ENCODE measurements around the gene RASGRP1. TPM values are rescaled to one million over a fixed set of nuclear protein-coding genes. Genes with fewer than 3 reads are reported as not detected.

The RASGRP1 gene
- total RNA-seq, 1 experiment from 2014 or later: 0.39 TPM

DNA sequence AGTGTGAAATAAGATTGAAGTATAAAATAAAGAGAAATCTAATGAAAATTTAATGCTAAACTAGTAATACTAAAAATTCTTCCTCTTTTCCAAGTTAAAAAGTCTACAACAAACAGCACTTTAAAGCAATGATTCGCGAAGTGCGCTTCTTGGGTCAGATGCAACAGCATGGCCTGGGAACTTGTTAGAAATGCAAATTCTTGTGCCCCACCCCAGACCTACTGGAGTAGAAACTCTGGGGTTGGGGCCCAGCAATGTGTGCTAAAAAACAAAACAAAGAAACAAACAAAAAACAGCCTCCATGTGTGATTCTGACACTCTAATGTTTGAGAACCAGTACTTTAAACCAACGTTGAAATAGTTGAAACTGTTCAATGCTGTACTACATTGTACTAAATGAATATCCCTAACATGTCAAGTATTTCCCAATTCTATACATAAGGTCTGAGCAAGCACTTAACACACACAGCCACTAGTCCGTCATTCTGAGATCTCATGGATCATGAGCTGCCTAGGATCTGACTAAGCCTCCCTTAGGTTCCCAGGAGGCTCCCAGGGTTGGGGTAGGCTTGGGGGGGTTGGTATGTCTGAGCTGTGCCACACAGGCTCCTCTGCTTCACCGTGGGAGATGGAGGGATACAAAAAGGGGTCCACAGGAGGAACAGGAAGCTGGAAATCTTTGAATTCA, 6.1 kb downstream of the RASGRP1 start:
- no peak overlapping the region for H3K27ac ChIP-seq
- H3F3A ChIP-seq (ENCODE audit: insufficient read depth, low read depth): no peaks in the 10 kb centered on the region
- TF ChIP-seq, protein P1, sequence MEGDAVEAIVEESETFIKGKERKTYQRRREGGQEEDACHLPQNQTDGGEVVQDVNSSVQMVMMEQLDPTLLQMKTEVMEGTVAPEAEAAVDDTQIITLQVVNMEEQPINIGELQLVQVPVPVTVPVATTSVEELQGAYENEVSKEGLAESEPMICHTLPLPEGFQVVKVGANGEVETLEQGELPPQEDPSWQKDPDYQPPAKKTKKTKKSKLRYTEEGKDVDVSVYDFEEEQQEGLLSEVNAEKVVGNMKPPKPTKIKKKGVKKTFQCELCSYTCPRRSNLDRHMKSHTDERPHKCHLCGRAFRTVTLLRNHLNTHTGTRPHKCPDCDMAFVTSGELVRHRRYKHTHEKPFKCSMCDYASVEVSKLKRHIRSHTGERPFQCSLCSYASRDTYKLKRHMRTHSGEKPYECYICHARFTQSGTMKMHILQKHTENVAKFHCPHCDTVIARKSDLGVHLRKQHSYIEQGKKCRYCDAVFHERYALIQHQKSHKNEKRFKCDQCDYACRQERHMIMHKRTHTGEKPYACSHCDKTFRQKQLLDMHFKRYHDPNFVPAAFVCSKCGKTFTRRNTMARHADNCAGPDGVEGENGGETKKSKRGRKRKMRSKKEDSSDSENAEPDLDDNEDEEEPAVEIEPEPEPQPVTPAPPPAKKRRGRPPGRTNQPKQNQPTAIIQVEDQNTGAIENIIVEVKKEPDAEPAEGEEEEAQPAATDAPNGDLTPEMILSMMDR (conservative IDR thresholded peaks at IDR 0.05): no peak
- TF ChIP-seq EZH2 (IDR thresholded peaks at IDR 0.05; ENCODE audit: low read depth): no peak
- no peaks in the 10 kb centered on the region for H3K27me3 ChIP-seq (ENCODE audit: insufficient read depth, low read depth)
- DNase-seq: no peak
- no peaks in the 10 kb centered on the region for H3K36me3 ChIP-seq (ENCODE audit: low read depth)
- no peaks in the 10 kb centered on the region for H3K9me2 ChIP-seq (ENCODE audit: insufficient read depth)
- no peak overlapping the region for H3K4me3 ChIP-seq
- H3K79me2 ChIP-seq (ENCODE audit: low read depth): no peaks in the 10 kb centered on the region
- H3K4me2 ChIP-seq: no peak overlapping the region
- H4K20me1 ChIP-seq (ENCODE audit: insufficient read depth): no peaks in the 10 kb centered on the region
- intact Hi-C loops (cut with micrococcal nuclease; ENCODE audit: unreplicated experiment): no loop called here
- ChIA-PET POLR2A (ENCODE audit: unreplicated experiment) (no interaction called here), CTCF (no interaction called here)
- no TSS peak for BruUV-seq (replicated peaks)
- H3K4me1 ChIP-seq (replicated peaks; ENCODE audit: insufficient read depth): no peaks in the 10 kb centered on the region
- H2AFZ ChIP-seq: no peak overlapping the region
- H3K9me3 ChIP-seq (ENCODE audit: insufficient read depth, low read depth): no peaks in the 10 kb centered on the region

DNA sequence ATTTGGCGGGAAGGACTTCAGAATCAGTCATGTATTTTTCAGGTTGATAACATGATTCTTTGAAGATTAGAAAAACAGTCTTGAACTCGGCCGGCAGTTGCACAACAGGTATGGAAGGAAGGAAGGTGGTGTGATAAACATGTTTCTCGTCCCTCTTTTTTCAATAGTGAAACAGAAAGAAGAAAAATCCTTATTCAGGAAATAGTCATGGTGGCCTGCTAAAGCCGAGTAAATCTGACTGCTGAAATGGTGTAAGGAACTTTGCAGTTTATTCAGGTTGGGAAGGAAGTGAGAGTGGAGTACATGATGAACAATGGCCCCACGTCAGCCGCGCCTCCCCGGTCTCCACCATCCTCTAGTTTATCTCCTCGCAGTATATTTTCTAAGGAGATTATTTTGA, 6.7 kb downstream of the RASGRP1 start:
- H3K4me2 ChIP-seq: no peak overlapping the region
- H3K27ac ChIP-seq: no peak overlapping the region
- no peaks in the 10 kb centered on the region for H3K9me3 ChIP-seq (ENCODE audit: insufficient read depth, low read depth)
- POLR2A ChIA-PET (ENCODE audit: unreplicated experiment): no interaction called here
- H3K4me1 ChIP-seq (replicated peaks; ENCODE audit: insufficient read depth): no peaks in the 10 kb centered on the region
- H4K20me1 ChIP-seq (ENCODE audit: insufficient read depth): no peaks in the 10 kb centered on the region
- BruUV-seq (replicated peaks): no TSS peak
- no peaks in the 10 kb centered on the region for H3K27me3 ChIP-seq (ENCODE audit: insufficient read depth, low read depth)
- H3K4me3 ChIP-seq: no peak overlapping the region
- intact Hi-C loops (cut with micrococcal nuclease; ENCODE audit: unreplicated experiment): no loop called here
- DNase-seq: no peak
- no peak overlapping the region for H2AFZ ChIP-seq
- H3F3A ChIP-seq (ENCODE audit: insufficient read depth, low read depth): no peaks in the 10 kb centered on the region
- CTCF ChIA-PET: no interaction called here
- no peaks in the 10 kb centered on the region for H3K9me2 ChIP-seq (ENCODE audit: insufficient read depth)
- no peak for TF ChIP-seq EZH2 (IDR thresholded peaks at IDR 0.05; ENCODE audit: low read depth)
- TF ChIP-seq, protein P1 (conservative IDR thresholded peaks at IDR 0.05): no peak
- H3K79me2 ChIP-seq (ENCODE audit: low read depth): no peaks in the 10 kb centered on the region
- H3K36me3 ChIP-seq (ENCODE audit: low read depth): no peaks in the 10 kb centered on the region

DNA sequence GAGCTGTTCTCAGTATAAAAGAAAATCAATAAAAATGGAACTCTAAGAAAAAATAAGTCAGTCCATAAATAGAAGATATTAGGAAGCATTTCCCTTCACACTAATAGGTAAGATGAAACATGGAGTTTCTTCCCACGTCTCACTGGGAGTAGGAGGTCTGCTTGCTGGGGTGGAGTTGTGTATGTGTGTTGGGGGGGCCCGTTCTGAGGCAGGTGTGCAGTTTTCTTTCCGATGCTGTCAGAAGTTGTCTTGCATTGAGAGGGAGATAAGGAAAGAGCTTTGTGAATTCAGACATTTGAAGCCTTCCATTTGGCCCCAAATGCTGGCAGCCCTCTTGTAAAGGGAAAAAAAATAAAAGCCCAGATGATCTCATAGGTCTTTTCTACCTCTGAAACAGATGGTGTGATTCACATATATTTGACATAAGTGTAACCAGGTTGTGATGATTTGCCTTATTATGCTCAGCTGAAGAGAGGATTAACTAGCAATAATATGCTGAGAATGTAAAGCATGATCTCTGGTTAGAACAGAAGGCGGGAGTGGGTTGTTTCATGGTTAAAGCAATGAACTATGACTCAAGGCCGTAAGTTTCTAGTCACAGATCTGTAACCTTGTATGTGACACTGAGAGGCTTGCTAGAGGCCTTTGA, 8.8 kb downstream of the RASGRP1 start:
- BruUV-seq (replicated peaks): no TSS peak
- Histone ChIP-seq H3K9me2 (ENCODE audit: insufficient read depth) (no peaks in the 10 kb centered on the region), H4K20me1 (ENCODE audit: insufficient read depth) (no peaks in the 10 kb centered on the region), H3K36me3 (ENCODE audit: low read depth) (no peaks in the 10 kb centered on the region), H3K4me2 (no peak overlapping the region), H2AFZ (no peak overlapping the region), H3K4me1 (replicated peaks; ENCODE audit: insufficient read depth) (no peaks in the 10 kb centered on the region), H3K9me3 (ENCODE audit: insufficient read depth, low read depth) (no peaks in the 10 kb centered on the region), H3K4me3 (no peak overlapping the region), H3K79me2 (ENCODE audit: low read depth) (no peaks in the 10 kb centered on the region), H3F3A (ENCODE audit: insufficient read depth, low read depth) (no peaks in the 10 kb centered on the region), H3K27ac (no peak overlapping the region), H3K27me3 (ENCODE audit: insufficient read depth, low read depth) (no peaks in the 10 kb centered on the region)
- intact Hi-C loops (cut with micrococcal nuclease; ENCODE audit: unreplicated experiment): no loop called here
- DNase-seq: no peak
- TF ChIP-seq, protein P1 (conservative IDR thresholded peaks at IDR 0.05): no peak
- no peak for TF ChIP-seq EZH2 (IDR thresholded peaks at IDR 0.05; ENCODE audit: low read depth)
- ChIA-PET POLR2A (ENCODE audit: unreplicated experiment) (no interaction called here), CTCF (no interaction called here)

All from PC-9 (cell line).